GM18507 (cell line): ENCODE measurements around the gene DLEC1.

Experiments
- DNase-seq: peaks from one replicate; pipeline ENCODE4 v3.0.0; 2011; ENCODE audit warnings: low read depth; ENCODE audit not compliant: insufficient read length; ENCODE audit errors: extremely low spot score
- FAIRE-seq: peaks from 2 replicates; lab custom pipeline; 2011; peaks lifted over from hg19 to GRCh38; lab: Jason Lieb, UNC

DLEC1 gene

GRCh38 chr3:38140326-38141172 lies 101.5 kb downstream of the DLEC1 start:
- DNase-seq: no peak
- FAIRE-seq: no peak

- FAIRE-seq: no peak
- DNase-seq: no peak
Observed at GRCh38 chr3:38141173-38141951, 102.4 kb downstream of the DLEC1 start.

- FAIRE-seq (no peak), DNase-seq (no peak)
Observed at GRCh38 chr3:38141952-38142273, 102.9 kb downstream of the DLEC1 start.

GRCh38 chr3:38142959-38143358 lies 104.0 kb downstream of the DLEC1 start:
- FAIRE-seq: no peak
- no peak for DNase-seq

GRCh38 chr3:38143511-38143910 lies 104.5 kb downstream of the DLEC1 start:
- FAIRE-seq (no peak), DNase-seq (no peak)

- no peak for FAIRE-seq
- no peak for DNase-seq
Observed at GRCh38 chr3:38146504-38146903, 107.5 kb downstream of the DLEC1 start.

GRCh38 chr3:38147421-38147820 lies 108.4 kb downstream of the DLEC1 start:
- DNase-seq: no peak
- FAIRE-seq: no peak

- FAIRE-seq (no peak), DNase-seq (no peak)
Observed at GRCh38 chr3:38148311-38148882, 109.4 kb downstream of the DLEC1 start.

- DNase-seq: no peak
- no peak for FAIRE-seq
Observed at GRCh38 chr3:38149708-38150107, 110.7 kb downstream of the DLEC1 start.

GRCh38 chr3:38150780-38151528 lies 111.9 kb downstream of the DLEC1 start:
- DNase-seq (no peak), FAIRE-seq (no peak)

- FAIRE-seq (no peak), DNase-seq (no peak)
Observed at GRCh38 chr3:38151667-38152265, 112.8 kb downstream of the DLEC1 start.

GRCh38 chr3:38152609-38153008 lies 113.6 kb downstream of the DLEC1 start:
- no peak for FAIRE-seq
- DNase-seq: no peak

GRCh38 chr3:38153221-38153620 lies 114.2 kb downstream of the DLEC1 start:
- DNase-seq (no peak), FAIRE-seq (no peak)

GRCh38 chr3:38154033-38154494 lies 115.1 kb downstream of the DLEC1 start:
- no peak for FAIRE-seq
- DNase-seq: no peak

- FAIRE-seq (peak; percentile 52), DNase-seq (no peak)
Observed at GRCh38 chr3:38154625-38155255, 115.7 kb downstream of the DLEC1 start.

- FAIRE-seq: no peak
- DNase-seq: no peak
Observed at GRCh38 chr3:38155825-38156224, 116.8 kb downstream of the DLEC1 start.

GRCh38 chr3:38157117-38157516 lies 118.1 kb downstream of the DLEC1 start:
- no peak for FAIRE-seq
- DNase-seq: no peak

- FAIRE-seq (no peak), DNase-seq (no peak)
Observed at GRCh38 chr3:38157595-38157994, 118.6 kb downstream of the DLEC1 start.

- DNase-seq: no peak
- no peak for FAIRE-seq
Observed at GRCh38 chr3:38158472-38158871, 119.5 kb downstream of the DLEC1 start.
